HG03565 (cell line): ENCODE measurements around the gene AIP.
A peak's percentile ranks its signal among the peaks of the same experiment; 100 is the strongest.
"Not testable (repeated sequence)": the region's sequence is repeated elsewhere in the genome, so short reads cannot be mapped to it uniquely, and the experiment has no call there.

ENCODE experiments used
- ATAC-seq: cut with Tn5 transposase; IDR thresholded peaks from one replicate; pipeline ENCODE4 v1.9.1; 2021; ENCODE audit warnings: mild to moderate bottlenecking, moderate library complexity; ENCODE audit not compliant: unreplicated experiment

Gene AIP

DNA sequence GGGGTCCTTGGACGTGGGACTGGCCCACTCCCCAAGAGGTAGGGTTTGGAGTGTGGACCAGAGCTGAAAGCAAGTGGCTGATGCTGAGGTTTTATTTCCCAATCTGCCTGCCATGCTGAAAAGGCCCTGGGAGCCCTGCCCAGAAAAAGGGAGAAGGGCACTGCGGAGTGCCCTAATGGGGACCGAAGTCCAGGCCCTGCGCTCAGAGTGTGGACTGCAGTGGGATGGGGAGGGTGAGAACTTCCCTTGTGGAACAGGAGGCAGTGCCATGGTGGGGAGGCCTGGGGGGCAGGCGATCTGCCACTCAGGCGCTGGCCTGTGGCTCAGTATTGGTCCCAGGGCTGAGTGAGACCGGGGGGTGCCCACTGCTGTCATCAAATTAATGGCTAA, 34.6 kb upstream of the AIP start:
- ATAC-seq = no peak

DNA sequence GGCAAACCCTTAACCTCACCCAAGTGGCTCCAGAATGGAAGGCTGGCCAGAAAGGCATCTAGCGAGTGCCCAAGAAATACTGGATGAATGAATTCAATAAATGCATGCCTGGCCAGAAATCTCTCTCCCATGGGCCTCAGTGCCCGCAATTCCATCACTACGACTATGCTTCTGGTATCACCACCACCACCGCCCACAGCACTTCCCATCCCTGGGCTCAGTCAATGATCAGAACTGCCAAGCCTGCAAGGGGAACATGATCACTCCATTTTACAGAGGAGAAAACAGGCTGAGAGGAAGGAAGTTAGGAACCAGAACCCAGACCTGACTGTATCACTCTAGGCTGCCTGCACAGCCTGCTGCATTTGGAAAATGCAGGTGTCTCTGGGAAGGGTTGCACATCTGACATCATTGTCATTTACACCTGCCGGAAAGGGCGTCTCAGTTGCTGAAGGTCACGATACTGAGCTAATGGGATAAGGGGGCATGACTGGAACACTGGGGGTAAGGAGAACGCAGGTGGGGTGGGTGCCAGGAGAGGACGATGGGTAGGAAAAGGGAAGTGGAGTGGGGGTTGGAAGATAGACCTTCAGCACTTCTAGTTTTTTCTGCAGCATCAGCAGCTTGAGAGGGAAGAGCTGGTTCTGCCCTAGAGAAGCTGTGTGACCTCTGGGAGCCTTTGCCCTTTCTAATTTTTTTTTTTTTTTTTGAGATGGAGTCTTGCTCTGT, 33.5 kb upstream of the AIP start:
- no peak for ATAC-seq

DNA sequence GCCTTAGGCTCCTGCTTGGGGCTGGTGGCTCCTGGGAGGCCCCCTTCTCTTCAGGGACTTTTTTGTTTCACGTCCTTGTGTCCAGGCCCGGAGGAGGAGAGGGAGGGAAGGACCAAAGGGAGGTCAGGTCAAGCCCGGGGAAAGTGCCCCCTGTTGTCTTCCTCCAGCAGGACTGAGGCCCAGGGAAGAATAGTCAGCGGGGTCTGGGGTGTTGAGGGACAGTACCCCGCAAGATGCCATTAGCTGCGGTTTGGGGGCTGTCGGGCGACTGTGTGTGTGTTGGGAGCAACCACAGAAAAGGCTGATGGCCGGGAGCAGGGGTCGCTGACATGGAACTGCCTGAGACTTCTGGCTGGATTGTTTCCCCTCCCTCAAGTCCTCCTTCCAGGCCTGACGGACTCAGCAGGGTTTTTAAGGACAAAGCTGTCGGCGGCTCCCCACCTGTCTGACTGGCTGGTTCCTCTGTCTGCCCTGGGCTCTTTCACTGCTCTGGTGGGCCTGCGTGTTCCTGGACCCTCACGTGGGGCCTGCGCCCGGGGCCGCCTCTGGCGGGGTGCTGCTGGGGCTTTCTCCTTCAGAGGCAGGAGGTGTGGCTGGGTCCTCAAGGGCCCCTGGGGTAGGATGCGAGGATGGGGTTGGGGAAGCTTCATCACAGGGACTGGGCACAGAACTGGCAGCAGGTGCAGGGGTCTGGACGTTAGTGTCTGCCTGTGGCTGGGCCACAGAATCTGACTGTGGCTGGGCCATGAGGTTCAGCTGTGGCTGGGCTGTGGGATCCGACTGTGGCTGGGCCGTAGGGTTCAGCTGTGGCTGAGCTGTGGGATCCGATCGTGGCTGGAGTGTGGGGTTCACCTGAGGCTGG, 31.8 kb upstream of the AIP start:
- ATAC-seq = no peak

DNA sequence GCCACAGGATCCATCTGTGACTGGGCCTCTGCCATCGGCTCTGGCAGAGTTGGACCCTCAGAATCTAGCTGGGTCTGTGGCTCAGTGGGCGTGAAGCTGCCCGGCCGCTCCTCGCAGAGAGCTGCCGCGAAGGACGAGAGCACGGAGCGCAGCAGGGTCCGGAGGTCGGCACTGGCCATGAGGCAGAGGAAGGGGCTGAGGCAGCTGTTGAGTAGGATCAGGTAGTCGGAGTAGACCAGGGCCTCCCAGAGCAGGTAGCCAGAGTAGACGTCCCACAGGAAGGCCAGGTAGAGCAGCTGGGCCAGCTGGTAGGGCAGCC, 31.2 kb upstream of the AIP start:
- ATAC-seq = no peak

DNA sequence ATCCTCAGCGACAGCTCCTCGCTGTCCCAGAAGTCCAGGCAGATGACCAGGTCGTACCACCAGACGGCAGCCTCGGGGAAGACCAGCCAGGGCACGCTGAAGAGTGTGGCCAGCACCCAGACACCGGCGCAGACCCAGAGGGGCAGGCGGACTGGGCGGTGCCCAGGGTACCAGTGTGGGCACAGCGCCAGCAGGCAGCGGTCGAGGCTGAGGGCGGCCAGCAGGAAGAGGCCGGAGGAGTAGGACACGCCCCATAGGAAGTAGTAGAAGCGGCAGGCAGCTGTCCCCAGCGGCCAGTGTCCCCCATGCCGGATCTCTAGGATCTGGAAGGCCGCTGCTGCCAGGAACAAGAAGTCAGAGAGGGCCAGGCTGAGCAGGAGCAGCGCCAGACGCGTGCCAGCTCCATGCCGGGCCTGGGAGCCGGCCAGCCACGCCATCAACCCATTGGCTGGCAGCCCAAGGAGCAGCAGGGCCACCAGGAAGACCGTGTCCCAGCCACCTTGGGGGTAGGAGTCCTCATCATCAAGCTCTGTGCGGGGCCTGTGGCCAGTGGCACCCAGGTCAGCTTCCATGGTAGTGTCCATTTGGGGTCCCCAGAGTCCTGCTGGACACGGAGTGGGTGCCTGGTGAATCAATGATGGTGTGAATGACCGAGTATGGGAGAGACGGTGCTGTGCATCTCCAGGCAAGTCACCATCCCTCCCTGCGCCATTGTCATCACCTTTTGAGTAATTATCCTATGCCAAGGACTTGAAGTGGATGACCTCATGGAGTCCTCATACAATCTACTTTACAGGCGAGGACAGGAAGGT, 30.5 kb upstream of the AIP start, which contains the start of gene GPR152:
TSS of gene GPR152 (minus strand) at position 589 of the 812 bp plus-strand sequence. CDS start at position 584, 5 bp downstream.
- ATAC-seq = no peak

DNA sequence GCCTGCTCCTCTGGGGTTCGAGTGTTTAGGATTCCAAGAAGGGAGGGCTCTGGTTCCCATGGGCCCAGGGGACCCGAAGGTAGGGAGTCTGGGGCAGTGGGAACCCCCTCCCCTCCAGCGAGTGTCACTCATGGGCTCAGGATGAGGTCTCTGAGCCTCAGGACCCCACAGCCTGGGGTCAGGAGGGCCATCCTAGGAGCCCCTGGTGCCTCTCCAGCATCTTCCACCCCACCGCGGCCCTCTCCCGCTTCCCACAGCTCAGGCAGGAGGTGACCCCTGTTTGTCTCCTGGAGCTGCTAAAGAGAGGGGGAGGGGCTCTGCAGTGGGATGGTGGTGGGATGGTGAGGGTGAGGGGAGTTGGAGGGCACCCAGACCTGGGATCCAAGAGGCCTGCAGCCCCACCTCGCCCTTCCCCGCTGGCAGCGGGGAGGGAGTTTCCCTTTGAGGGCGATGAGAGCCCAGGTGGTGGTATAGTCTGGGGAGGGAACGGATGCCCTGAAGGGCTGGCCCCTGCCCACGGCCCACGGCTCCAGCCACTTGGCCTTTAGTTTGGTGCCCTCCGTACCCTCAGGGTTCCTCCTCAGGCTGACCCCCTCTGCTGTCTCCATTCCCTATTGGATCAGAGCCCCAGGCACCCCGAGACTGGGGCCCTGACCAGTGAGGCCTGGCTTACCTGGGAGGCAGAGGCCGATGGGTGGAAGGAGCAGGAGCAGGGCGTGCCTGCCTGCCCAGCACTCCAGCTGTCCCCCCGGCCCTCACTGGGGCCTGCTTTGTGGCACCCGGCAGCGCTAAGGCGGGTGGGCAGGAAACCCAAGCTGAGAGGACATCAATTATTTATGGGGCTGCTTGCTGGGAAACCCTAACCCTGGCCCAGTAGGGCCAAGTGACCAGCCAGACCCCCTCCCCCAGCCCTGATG, 28.8 kb upstream of the AIP start:
- ATAC-seq = no peak

DNA sequence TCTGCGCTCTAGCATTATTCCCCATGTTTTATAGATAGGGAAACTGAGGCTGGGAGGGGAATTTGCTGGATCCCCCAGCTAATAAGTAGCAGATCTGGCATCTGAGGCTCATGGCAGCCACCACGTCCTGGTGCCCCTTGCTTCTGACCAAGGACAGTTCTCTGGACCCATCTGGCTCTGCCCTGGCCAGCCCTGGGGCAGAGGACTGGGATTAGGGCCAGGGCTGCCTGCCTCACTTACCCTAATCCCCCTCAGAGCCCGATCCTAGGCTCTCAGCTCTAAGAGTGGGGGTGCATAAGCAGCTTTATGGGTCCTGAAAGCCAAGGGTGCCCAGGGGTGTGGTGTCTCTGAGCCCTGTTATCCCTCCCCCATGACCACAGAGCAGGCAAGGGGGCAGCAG, 27.8 kb upstream of the AIP start, which contains the start of gene CABP4:
TSS of gene CABP4 (plus strand) at position 301 of the 400 bp plus-strand sequence. CDS start at position 371, 70 bp downstream.
- no peak for ATAC-seq

DNA sequence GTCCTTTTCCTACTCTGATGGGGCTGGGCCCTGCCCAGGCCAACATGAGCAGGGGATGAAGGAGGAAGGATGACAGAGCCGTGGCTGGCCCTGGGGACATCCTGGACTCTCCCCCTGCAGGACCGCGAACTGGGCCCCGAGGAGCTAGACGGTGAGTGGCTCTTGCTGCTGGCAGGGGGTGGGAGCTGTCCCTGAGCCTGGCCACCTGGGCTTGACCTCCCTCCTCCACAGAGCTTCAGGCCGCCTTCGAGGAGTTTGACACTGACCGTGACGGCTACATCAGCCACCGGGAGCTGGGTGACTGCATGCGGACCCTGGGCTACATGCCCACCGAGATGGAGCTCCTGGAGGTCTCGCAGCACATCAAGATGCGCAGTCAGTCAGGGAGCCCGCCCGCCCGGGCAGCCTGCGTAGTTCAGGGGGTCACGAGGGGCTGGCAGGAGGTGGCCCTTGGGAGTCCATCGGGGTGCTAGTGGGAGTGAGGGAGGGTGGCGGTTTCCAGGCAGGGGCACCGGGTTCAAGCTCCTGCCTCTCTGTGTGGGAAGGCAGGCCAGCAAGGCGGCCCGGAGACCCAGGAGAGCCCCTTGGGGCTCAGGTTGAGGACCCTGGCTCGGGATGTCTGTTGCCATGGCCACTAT, 26.6 kb upstream of the AIP start:
- ATAC-seq = no peak

DNA sequence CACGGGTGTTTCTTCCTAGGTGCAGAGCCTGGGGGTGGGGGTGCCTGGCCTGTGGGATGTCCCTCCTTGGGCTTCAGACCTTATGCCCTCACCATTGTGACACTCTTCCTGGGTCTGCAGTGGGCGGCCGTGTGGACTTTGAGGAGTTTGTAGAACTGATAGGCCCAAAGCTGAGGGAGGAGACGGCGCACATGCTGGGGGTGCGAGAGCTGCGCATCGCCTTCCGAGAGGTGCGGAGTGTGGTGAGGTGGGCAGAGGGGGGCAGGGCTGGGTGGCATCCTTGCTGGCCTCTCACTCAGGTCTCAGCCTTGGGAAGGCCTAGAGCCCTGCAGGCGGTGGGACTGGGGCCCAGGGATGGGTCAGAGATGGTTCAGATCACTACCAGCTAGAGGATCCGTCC, 25.4 kb upstream of the AIP start:
- no peak for ATAC-seq

DNA sequence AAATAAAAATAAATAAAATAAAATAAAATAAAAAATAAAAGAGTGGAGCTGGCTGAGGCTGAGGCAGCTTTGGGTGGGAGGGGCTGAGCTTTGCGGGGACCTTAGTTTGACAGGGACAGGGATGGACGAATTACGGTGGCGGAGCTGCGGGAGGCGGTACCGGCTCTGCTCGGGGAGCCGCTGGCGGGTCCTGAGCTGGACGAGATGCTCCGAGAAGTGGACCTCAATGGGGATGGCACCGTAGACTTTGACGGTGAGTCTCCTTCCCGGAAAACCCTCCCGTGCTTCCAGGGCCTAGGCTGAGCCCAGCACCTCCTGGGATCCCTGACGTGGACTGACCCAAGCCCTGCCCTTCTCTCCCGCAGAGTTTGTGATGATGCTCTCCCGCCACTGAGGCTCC, 24.6 kb upstream of the AIP start:
- no peak for ATAC-seq

DNA sequence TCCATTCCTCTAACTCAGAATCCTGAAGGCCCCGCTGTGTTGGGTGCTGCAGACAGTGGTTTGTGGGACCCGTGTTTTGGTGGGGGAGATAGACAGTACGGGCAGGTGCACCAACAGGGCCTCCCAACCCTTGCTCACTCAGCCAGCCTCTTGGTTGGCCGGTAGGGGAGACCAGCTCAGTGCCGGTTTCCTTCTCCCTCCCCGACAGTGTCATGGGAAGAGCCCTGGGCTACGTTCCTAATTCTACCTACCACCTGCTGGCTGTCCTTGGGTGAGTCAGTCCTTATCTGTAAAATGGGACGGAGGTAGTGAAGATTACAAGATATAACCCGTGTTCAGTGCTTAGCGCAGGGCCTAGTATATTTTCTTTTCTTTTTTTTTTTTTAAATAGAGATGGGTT, 19.6 kb upstream of the AIP start:
- ATAC-seq = no peak

DNA sequence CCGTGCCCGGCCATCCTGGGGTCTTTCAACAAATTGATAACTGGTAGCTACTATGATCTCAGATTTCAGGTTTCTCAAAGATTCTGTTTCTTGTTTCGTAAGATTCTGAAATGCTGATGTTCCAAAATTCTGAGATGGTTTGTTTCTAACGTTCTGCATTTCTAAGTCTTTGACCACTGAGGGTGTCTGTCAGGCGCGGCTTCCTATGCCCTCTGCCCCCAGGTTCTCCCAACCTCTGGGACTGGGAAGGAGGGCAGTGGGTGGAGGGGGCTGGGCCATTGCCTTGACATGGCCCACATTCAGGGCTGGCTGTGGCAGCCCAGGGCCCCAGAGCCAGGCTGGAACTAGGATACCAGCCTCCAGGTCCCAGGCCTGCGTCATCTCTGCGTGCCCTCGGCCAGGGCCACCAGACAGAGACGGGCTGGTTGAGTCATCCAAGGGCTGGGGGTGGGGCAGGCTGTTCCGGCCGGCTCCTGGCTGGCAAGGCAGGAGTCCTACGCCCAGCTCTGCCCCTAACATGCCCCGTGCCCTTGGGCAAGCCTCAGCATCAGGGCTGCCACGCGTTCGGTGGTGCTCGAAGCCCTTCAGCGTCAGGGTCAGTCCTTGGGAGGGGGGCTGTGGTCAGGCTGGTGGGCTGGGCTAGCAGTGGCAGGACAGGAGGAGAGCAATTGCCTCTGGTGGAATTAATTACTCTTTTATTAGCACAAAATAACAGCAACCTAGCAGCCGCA, 19.0 kb upstream of the AIP start:
- ATAC-seq = no peak

DNA sequence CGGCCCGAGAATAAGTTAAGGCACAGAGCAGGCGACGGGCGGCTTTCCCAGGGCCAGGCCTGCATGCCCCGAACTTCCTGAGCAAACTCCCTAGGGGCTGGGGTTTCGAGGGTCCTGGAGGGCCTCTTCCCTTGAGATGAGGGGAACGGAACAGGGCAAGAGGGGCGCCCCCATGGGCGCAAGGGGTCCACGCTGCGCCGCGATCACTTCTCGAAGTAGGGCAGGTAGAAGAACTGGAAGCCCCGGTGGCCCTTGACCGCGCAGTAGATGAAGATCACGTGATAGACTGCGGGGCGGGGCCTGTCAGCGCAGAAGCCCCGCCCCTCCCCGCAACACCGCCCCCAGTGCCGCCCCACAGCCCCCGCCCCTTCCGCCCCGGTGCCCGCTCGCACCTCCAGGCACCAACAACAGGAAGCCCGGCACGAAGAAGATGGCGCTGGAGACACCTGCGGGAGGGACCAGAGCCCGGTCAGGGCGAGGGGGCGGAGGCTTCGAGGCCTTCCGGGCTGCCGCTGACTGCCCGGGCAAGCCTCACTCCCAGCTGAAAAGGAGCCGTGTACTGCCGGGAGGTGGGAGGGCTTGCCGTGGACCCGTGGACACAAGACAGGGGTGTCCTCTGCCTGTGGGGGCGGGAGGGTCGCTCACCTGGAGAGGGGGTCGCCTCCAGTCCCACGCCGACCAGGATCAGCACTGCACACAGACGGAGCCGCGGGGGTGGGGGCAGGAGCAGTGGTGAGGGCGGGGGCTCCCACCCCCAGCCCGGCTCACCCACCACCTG, 18.2 kb upstream of the AIP start:
- ATAC-seq = peak; percentile 36

DNA sequence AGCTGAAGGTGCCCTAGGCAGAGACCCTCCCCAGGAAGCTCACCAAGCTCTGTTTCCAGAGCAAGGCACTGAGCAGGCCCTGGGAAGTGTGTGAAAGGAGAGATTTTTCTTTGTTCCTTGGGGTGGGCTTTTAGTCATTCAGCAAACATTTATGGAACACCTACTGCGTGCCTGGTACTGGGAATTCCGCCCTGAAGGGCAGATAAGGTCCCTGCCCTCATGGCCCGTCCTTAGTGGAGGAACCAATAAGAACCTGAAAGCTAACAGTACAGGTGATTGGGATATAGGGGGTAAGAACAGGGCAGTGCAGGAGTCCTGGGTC, 17.7 kb upstream of the AIP start:
- no peak for ATAC-seq

DNA sequence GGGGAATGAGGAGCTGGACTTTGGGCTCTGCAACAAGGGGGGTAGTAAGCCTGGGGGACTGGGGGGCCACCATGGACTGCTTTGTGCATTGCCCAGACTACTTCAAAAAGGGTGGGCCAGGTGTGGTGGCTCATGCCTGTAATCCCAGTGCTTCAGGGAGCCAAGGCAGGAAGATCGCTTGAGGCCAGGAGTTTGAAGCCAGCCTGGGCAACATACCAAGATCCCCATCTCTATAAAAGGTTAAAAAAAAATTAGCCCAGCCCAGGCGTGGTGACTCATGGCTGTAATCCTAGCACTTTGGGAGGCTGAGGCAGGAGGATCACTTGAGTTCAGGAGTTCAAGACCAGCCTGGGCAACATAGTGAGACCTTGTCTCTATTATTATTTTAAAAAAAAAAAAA, 17.3 kb upstream of the AIP start:
- not testable (repeated sequence) for ATAC-seq

DNA sequence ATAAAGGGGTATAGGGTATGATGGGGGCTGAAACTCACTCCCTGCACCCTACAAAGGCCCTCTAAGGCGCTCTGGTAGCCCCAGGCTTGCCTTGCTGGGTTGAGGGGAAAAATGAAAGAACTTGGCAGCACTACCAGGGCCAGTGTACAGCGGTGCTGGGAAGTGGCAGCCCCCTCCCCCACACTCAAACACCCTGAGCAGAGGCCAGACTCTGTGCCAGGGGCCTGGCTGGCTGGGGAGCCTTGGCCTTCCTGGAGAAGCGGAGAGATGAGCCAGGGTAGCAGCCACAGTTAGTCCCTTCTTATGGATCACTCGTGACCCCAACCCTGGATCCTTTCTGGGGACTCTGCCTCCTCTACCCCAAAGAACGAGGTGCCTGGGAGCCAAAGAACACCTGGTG, 16.5 kb upstream of the AIP start:
- ATAC-seq = no peak

DNA sequence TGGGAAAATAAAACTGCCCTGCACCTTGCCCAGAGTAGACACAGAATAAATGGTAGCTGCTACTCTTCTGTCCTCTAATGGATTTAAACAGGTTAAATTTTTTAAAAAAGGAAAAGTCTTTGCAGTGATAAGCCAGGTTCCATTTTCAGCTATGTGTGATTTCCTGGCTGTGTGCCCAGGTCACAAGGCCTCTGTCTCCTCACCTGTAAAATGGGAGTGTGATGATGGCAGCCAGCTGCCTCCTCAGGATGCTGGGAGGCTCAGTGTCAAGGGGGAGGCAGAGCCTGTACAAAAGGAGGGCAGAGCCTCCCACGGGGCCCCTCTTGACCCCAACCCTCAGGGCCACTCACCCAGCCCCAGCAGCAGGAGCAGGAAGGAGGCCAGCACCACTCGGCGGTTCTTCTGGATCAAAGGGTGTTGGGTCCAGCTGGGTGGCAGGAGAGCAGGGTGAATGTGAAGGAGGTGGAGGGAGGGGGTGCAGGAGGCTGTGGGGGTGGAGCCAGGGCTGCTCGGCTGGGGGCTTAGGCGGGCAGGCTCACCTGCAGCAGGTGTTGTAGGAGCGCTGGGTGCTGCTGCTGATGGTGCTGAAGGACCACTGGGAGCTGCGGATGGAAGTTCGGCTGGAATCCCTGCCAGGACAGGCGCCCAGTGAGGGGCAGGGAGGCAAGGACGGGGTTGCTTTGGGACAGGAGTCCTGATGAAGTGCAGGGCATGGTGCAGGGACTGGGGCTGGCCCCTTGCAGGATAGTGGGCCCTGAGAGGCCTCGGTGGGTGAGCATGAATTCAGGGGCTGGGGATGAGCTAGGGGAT, 15.7 kb upstream of the AIP start:
- ATAC-seq = no peak

DNA sequence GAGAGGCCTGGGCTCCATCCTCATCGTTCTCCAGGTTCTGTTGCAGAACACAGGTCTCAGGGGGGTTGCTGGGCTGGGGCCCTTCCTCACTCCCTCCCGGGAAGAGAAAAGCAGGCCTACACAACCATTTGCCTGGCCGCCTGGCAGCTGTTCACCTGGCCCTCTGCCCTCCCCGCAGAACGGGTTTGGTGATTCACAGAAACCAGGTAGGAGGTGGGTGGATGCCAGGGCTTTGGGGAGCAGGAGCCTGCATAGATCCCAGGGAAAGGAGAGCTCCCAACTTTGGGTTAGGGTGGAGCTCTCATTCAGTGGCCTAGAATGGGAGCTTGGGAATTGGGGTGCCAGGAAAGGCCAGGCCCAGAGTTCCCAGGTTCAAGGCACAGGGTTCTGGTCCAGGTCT, 14.8 kb upstream of the AIP start:
- ATAC-seq = no peak
